ENCODE results near the gene MMP15.

- no peak for TF ChIP-seq CTCF (IDR thresholded peaks at IDR 0.05; ENCODE audit: extremely low read depth in 1 of 2, insufficient read depth in 1 of 2, low read depth in 1 of 2, low read length in 2 of 2)
- TF ChIP-seq POLR2AphosphoS5 (IDR thresholded peaks at IDR 0.05; ENCODE audit: insufficient read depth, low read depth, low read length), result no peak
- TF ChIP-seq EZH2 (IDR thresholded peaks at IDR 0.05; ENCODE audit: borderline replicate concordance, low read depth, low read length, severe bottlenecking), result no peak
These were observed 8.7 kb downstream of the MMP15 start for GRCh38 chr16:58034128-58034685.

Measured in endothelial cell of umbilical vein (primary cell).